ENCODE measurements around the gene CTNNA2.
"Not testable (repeated sequence)": the region's sequence is repeated elsewhere in the genome, so short reads cannot be mapped to it uniquely, and the experiment has no call there.

The CTNNA2 gene

GRCh38 chr2:80078290-80079036, 565.6 kb downstream of the CTNNA2 start:
- TF ChIP-seq, protein P1, sequence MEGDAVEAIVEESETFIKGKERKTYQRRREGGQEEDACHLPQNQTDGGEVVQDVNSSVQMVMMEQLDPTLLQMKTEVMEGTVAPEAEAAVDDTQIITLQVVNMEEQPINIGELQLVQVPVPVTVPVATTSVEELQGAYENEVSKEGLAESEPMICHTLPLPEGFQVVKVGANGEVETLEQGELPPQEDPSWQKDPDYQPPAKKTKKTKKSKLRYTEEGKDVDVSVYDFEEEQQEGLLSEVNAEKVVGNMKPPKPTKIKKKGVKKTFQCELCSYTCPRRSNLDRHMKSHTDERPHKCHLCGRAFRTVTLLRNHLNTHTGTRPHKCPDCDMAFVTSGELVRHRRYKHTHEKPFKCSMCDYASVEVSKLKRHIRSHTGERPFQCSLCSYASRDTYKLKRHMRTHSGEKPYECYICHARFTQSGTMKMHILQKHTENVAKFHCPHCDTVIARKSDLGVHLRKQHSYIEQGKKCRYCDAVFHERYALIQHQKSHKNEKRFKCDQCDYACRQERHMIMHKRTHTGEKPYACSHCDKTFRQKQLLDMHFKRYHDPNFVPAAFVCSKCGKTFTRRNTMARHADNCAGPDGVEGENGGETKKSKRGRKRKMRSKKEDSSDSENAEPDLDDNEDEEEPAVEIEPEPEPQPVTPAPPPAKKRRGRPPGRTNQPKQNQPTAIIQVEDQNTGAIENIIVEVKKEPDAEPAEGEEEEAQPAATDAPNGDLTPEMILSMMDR (IDR thresholded peaks at IDR 0.05; ENCODE audit: borderline replicate concordance, insufficient read depth, low read depth, low read length), result no peak
- no peak overlapping the region for H3K4me3 ChIP-seq (ENCODE audit: low read depth, low read length)

- TF ChIP-seq, protein P1 (IDR thresholded peaks at IDR 0.05; ENCODE audit: borderline replicate concordance, insufficient read depth, low read depth, low read length), result no peak
- no peak overlapping the region for H3K4me3 ChIP-seq (ENCODE audit: low read depth, low read length)
Observed at GRCh38 chr2:80080957-80081356, 568.1 kb downstream of the CTNNA2 start.

- no peak overlapping the region for H3K4me3 ChIP-seq (ENCODE audit: low read depth, low read length)
- TF ChIP-seq, protein P1 (IDR thresholded peaks at IDR 0.05; ENCODE audit: borderline replicate concordance, insufficient read depth, low read depth, low read length), result no peak
Observed at GRCh38 chr2:80086831-80087230, 574.0 kb downstream of the CTNNA2 start.

DNA sequence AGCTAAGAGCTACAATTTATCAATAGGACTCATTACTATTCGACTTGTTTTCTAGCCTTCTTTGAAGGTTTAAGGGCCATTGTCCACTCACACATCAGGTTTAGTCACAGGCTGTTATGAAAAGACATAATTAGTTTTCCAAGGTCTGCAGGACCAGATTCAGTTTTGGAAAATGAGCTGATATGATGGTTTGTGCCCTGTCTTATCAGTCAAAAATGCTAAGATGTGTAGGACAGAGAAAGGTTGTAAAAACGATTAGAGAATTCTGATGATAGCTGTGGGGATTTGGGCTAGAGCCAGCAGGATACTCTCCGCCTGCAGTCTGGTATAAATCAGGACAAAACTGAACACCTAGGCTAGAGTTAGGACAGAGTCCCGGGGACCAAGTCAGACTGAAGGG, 578.4 kb downstream of the CTNNA2 start:
- TF ChIP-seq, protein P1 (IDR thresholded peaks at IDR 0.05; ENCODE audit: borderline replicate concordance, insufficient read depth, low read depth, low read length), result no peak
- no peak overlapping the region for H3K4me3 ChIP-seq (ENCODE audit: low read depth, low read length)

DNA sequence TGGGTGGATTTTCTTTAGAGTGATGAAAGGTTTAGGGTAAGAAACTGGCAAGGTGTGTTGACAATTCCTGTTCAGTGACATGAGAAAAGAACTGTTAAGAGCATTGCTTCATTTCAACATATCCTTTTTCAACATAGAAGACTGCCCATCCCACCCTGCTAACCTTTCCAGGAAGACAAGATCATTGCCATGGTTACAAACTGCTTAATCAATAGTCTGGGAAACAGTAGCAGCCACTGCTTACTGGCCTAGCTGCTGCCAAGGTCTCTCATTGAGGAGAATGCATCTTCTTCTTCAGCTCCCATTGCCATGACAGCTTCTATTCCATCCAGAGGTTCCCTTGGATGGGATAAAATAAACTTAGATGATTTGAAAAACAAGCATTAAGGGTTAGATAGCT, 579.6 kb downstream of the CTNNA2 start:
- no peak overlapping the region for H3K4me3 ChIP-seq (ENCODE audit: low read depth, low read length)
- TF ChIP-seq, protein P1 (IDR thresholded peaks at IDR 0.05; ENCODE audit: borderline replicate concordance, insufficient read depth, low read depth, low read length), result no peak

DNA sequence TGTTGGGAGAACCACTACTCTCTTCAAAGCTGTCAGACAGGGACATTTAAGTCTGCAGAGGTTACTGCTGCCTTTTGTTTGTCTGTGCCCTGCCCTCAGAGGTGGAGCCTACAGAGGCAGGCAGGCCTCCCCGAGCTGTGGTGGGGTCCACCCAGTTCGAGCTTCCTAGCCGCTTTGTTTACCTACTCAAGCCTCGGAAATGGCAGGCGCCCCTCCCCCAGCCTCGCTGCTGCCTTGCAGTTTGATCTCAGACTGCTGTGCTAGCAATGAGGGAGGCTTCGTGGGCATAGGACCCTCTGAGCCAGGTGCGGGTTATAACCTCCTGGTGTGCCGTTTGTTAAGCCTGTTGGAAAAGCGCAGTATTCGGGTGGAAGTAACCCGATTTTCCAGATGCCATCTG, 585.7 kb downstream of the CTNNA2 start:
- H3K4me3 ChIP-seq (ENCODE audit: low read depth, low read length), result not testable (repeated sequence)

GRCh38 chr2:80102026-80102425, 589.2 kb downstream of the CTNNA2 start:
- TF ChIP-seq, protein P1 (IDR thresholded peaks at IDR 0.05; ENCODE audit: borderline replicate concordance, insufficient read depth, low read depth, low read length), result no peak
- no peak overlapping the region for H3K4me3 ChIP-seq (ENCODE audit: low read depth, low read length)
